ENCODE results near the gene STPG4.
"Not testable (repeated sequence)": the region's sequence is repeated elsewhere in the genome, so short reads cannot be mapped to it uniquely, and the experiment has no call there.

Gene STPG4

GRCh38 chr2:47173986-47174732 lies 19.1 kb upstream of the STPG4 start:
- no peak for DNase-seq (ENCODE audit: extremely low read depth in 1 of 2, low read depth in 1 of 2)

GRCh38 chr2:47172922-47173695 lies 18.0 kb upstream of the STPG4 start:
- no peak for DNase-seq (ENCODE audit: extremely low read depth in 1 of 2, low read depth in 1 of 2)

GRCh38 chr2:47172156-47172921 lies 17.2 kb upstream of the STPG4 start:
- DNase-seq (ENCODE audit: extremely low read depth in 1 of 2, low read depth in 1 of 2): no peak

- DNase-seq (ENCODE audit: extremely low read depth in 1 of 2, low read depth in 1 of 2): no peak
Measured at GRCh38 chr2:47169784-47170183, 14.7 kb upstream of the STPG4 start.

GRCh38 chr2:47168895-47169294 lies 13.8 kb upstream of the STPG4 start:
- not testable (repeated sequence) for DNase-seq (ENCODE audit: extremely low read depth in 1 of 2, low read depth in 1 of 2)

- no peak for DNase-seq (ENCODE audit: extremely low read depth in 1 of 2, low read depth in 1 of 2)
Measured at GRCh38 chr2:47167149-47167548, 12.0 kb upstream of the STPG4 start.

- no peak for DNase-seq (ENCODE audit: extremely low read depth in 1 of 2, low read depth in 1 of 2)
Measured at GRCh38 chr2:47165001-47165555, 10.0 kb upstream of the STPG4 start.

GRCh38 chr2:47162780-47163179 lies 7.7 kb upstream of the STPG4 start:
- no peak for DNase-seq (ENCODE audit: extremely low read depth in 1 of 2, low read depth in 1 of 2)

GRCh38 chr2:47161475-47161874 lies 6.4 kb upstream of the STPG4 start:
- no peak for DNase-seq (ENCODE audit: extremely low read depth in 1 of 2, low read depth in 1 of 2)

- no peak for DNase-seq (ENCODE audit: extremely low read depth in 1 of 2, low read depth in 1 of 2)
Measured at GRCh38 chr2:47160660-47161059, 5.6 kb upstream of the STPG4 start.

GRCh38 chr2:47160211-47160610 lies 5.1 kb upstream of the STPG4 start:
- no peak for DNase-seq (ENCODE audit: extremely low read depth in 1 of 2, low read depth in 1 of 2)

GRCh38 chr2:47159627-47160026 lies 4.5 kb upstream of the STPG4 start:
- no peak for DNase-seq (ENCODE audit: extremely low read depth in 1 of 2, low read depth in 1 of 2)

- no peak for DNase-seq (ENCODE audit: extremely low read depth in 1 of 2, low read depth in 1 of 2)
Measured at GRCh38 chr2:47158576-47158975, 3.5 kb upstream of the STPG4 start.

- DNase-seq (ENCODE audit: extremely low read depth in 1 of 2, low read depth in 1 of 2): no peak
Measured at GRCh38 chr2:47152803-47153202, 2.3 kb downstream of the STPG4 start.

GRCh38 chr2:47150175-47150574 lies 4.9 kb downstream of the STPG4 start:
- DNase-seq (ENCODE audit: extremely low read depth in 1 of 2, low read depth in 1 of 2): no peak

- no peak for DNase-seq (ENCODE audit: extremely low read depth in 1 of 2, low read depth in 1 of 2)
Measured at GRCh38 chr2:47147021-47147420, 8.1 kb downstream of the STPG4 start.

- DNase-seq (ENCODE audit: extremely low read depth in 1 of 2, low read depth in 1 of 2): no peak
Measured at GRCh38 chr2:47145466-47145865, 9.6 kb downstream of the STPG4 start.

GRCh38 chr2:47141520-47141919 lies 13.6 kb downstream of the STPG4 start:
- no peak for DNase-seq (ENCODE audit: extremely low read depth in 1 of 2, low read depth in 1 of 2)

GRCh38 chr2:47134386-47135090 lies 20.6 kb downstream of the STPG4 start:
- no peak for DNase-seq (ENCODE audit: extremely low read depth in 1 of 2, low read depth in 1 of 2)

- no peak for DNase-seq (ENCODE audit: extremely low read depth in 1 of 2, low read depth in 1 of 2)
Measured at GRCh38 chr2:47133046-47133445, 22.1 kb downstream of the STPG4 start.
